ENCODE results near the gene NOL9.

DNA sequence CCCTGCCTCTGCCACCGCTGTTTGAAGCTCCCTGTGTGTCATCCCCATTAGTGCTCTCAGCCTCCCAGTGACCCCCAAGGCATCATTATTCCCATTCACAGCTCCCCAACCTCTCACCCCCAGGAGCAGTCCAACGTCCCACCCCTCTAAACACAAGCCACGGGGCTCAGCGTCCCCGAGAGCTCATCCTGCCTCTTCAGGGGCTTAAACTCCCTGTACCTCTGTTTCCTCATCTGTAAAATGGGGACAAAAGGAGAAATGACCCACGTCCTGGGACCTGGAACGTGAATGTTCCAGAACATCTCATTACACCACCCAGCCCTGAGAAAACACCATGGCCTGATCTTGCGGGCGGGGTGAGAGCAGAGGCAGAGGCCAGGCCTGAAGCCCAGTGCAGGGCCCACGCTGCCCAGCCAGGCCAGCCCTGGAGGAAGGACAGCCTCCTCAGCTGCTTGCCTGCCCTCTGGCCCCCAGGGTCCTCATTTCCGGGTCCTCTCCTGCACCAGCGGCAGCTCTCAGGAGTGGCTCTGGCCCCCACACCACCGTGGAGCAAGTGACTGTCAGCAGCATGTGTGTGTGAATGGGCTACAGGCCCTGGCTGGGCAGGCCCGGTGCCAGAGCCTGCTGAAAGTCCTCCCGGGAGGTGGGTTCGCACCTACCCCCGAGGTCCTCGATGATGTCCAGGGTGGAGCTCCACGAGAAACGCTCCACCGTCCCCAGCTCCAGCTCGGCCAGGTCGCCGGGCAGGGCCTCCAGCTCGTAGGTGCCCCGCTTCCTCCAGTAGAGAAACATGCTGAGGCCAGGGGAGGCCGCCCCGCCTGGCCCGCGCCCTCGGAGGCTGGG, 48.7 kb downstream of the NOL9 start:
- TF ChIP-seq, protein P1, sequence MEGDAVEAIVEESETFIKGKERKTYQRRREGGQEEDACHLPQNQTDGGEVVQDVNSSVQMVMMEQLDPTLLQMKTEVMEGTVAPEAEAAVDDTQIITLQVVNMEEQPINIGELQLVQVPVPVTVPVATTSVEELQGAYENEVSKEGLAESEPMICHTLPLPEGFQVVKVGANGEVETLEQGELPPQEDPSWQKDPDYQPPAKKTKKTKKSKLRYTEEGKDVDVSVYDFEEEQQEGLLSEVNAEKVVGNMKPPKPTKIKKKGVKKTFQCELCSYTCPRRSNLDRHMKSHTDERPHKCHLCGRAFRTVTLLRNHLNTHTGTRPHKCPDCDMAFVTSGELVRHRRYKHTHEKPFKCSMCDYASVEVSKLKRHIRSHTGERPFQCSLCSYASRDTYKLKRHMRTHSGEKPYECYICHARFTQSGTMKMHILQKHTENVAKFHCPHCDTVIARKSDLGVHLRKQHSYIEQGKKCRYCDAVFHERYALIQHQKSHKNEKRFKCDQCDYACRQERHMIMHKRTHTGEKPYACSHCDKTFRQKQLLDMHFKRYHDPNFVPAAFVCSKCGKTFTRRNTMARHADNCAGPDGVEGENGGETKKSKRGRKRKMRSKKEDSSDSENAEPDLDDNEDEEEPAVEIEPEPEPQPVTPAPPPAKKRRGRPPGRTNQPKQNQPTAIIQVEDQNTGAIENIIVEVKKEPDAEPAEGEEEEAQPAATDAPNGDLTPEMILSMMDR (IDR thresholded peaks at IDR 0.05; ENCODE audit: low read length): no peak
- no peak for TF ChIP-seq EZH2 (IDR thresholded peaks at IDR 0.05; ENCODE audit: borderline replicate concordance, low read length)

All from OCI-LY1 (cell line).